Caco-2 (cell line): ENCODE measurements around the gene ASPN. TPM values are rescaled to one million over a fixed set of nuclear protein-coding genes. Genes with fewer than 3 reads are reported as not detected.
A peak's percentile ranks its signal among the peaks of the same experiment; 100 is the strongest.

Source experiments
- BruUV-seq: library from RNA; stranded (reverse); fragments of 400-500 nt; replicated peaks from 2 replicates; lab custom pipeline; 2021; lab: Mats Ljungman, UMichigan
- CTCF ChIA-PET: fragments of 300-600 bp; sonication (Branson Sonifier 250); formaldehyde crosslinking; loops from one replicate; lab custom pipeline; 2022; ENCODE audit warnings: antibody characterized with exemption; lab: Charles Lee
- POLR2A ChIA-PET: fragments of 300-600 bp; sonication (Branson Sonifier 250); formaldehyde crosslinking; loops from one replicate; lab custom pipeline; 2022; ENCODE audit warnings: antibody characterized with exemption; lab: Charles Lee
- DNase-seq, 2 experiments: peaks; one replicate each; pipeline versions ENCODE4 v3.0.0 to v3.0.0-alpha.2; 2020 to 2022
- H3K27me3 ChIP-seq: replicated peaks from 2 replicates; pipeline ENCODE4 v1.6.0; 2011; ENCODE audit warnings: low read length; ENCODE audit not compliant: control insufficient read depth, insufficient read depth
- H3K36me3 ChIP-seq: 2 replicates; pipeline ENCODE4 v1.5.1; 2011; ENCODE audit warnings: low read length; ENCODE audit not compliant: control insufficient read depth, insufficient read depth
- H3K4me1 ChIP-seq: fragments of 250-450 bp; sonication (Bioruptor Pico); 2 replicates; pipeline ENCODE4 v1.5.1; 2020; ENCODE audit warnings: mild to moderate bottlenecking
- H3K4me3 ChIP-seq: 2 replicates; pipeline ENCODE4 v1.5.1; 2011; ENCODE audit warnings: low read depth, mild to moderate bottlenecking, control low read depth, low read length
- H3K9me3 ChIP-seq: fragments of 250-450 bp; sonication (Bioruptor Pico); 2 replicates; pipeline ENCODE4 v1.5.1; 2020; ENCODE audit warnings: mild to moderate bottlenecking, moderate library complexity
- H3K27ac Mint-ChIP-seq: one replicate; pipeline ENCODE4 v1.8.0; 2022; ENCODE audit warnings: mixed read lengths; ENCODE audit not compliant: unreplicated experiment
- H3K27me3 Mint-ChIP-seq: one replicate; pipeline ENCODE4 v1.8.0; 2022; ENCODE audit warnings: mixed read lengths; ENCODE audit not compliant: insufficient read depth, unreplicated experiment
- H3K36me3 Mint-ChIP-seq: one replicate; pipeline ENCODE4 v1.8.0; 2022; ENCODE audit warnings: mild to moderate bottlenecking, mixed read lengths; ENCODE audit not compliant: insufficient read depth, unreplicated experiment
- H3K4me1 Mint-ChIP-seq: one replicate; pipeline ENCODE4 v1.8.0; 2022; ENCODE audit warnings: low read depth, mixed read lengths; ENCODE audit not compliant: unreplicated experiment
- H3K4me3 Mint-ChIP-seq: one replicate; pipeline ENCODE4 v1.8.0; 2022; ENCODE audit warnings: mild to moderate bottlenecking, moderate library complexity, mixed read lengths; ENCODE audit not compliant: unreplicated experiment
- H3K9me3 Mint-ChIP-seq: one replicate; pipeline ENCODE4 v1.8.0; 2022; ENCODE audit warnings: mixed read lengths; ENCODE audit not compliant: unreplicated experiment
- CTCF ChIP-seq, 2 experiments: fragments of 200-600 bp in 1 of 2; IDR thresholded peaks; 1 replicate in 1 of 2; 2 replicates in 1 of 2; pipeline versions ENCODE4 v1.5.1 to v1.8.0; 2011 to 2022; ENCODE audit warnings: antibody characterized with exemption in 1 of 2, control low read depth in 1 of 2, inconsistent platforms in 1 of 2, low read depth in 1 of 2, low read length in 1 of 2, mild to moderate bottlenecking in 1 of 2, moderate library complexity in 1 of 2; ENCODE audit not compliant: insufficient read depth in 1 of 2, severe bottlenecking in 1 of 2, unreplicated experiment in 1 of 2
- intact Hi-C: fragments of 100-400 bp; cut with micrococcal nuclease; formaldehyde crosslinking; loops from one replicate; pipeline ENCODE4 v1.10.0; 2022; ENCODE audit not compliant: unreplicated experiment
- total RNA-seq: library from RNA; stranded (reverse); gene quantifications from 2 replicates; pipeline ENCODE4 v1.2.3, GENCODE V29; 2022

ASPN gene
- total RNA-seq, 1 experiment from 2014 or later, result not detected

DNA sequence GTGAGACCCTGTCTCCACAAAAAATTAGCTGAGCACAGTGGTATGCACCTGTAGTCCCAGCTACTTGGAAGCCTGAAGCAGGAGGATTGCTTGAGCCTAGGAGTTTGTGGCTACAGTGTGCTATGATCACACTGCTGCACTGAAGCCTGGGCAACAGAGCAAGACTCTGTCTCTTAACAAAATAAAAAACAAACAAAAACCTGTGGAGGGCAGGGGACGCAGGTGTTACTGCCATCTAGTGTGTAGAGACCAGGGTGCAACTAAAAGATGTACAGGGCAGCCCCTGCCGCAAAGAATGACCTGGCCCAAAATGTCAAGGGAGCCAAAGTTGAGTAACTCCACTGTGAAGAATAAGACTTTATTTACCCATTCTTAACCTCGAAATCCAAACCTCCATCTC, 27.1 kb downstream of the ASPN start:
- POLR2A ChIA-PET, result no interaction called here

GRCh38 chr9:92446536-92446935, 35.8 kb downstream of the ASPN start:
- H3K4me3 ChIP-seq, result no peak overlapping the region
- Mint-ChIP-seq H3K4me1 (no peaks in the 10 kb centered on the region), H3K27ac (no peak overlapping the region), H3K9me3 (no peaks in the 10 kb centered on the region), H3K27me3 (no peaks in the 10 kb centered on the region), H3K4me3 (no peak overlapping the region), H3K36me3 (peaks cover 7% of the 10 kb centered on the region)
- no peak for DNase-seq
- BruUV-seq, result no TSS peak
- H3K27me3 ChIP-seq, result no peaks in the 10 kb centered on the region
- POLR2A ChIA-PET, result no interaction called here
- H3K4me1 ChIP-seq, result no peaks in the 10 kb centered on the region
- TF ChIP-seq CTCF (IDR thresholded peaks at IDR 0.05; ENCODE audit: insufficient read depth in 1 of 2, low read depth in 1 of 2, low read length in 1 of 2, severe bottlenecking in 1 of 2, unreplicated experiment in 1 of 2), result no peak
- CTCF ChIA-PET, result no interaction called here
- intact Hi-C loops, result no loop called here
- no peaks in the 10 kb centered on the region for H3K36me3 ChIP-seq
- H3K9me3 ChIP-seq, result no peaks in the 10 kb centered on the region

More for the DNA sequence above, 27.1 kb downstream of the ASPN start:
- H3K27ac Mint-ChIP-seq, result no peak overlapping the region
- H3K9me3 Mint-ChIP-seq, result no peaks in the 10 kb centered on the region
- H3K36me3 Mint-ChIP-seq, result no peaks in the 10 kb centered on the region
- peak in 1 of 2 experiments; percentile 8 for DNase-seq
- H3K4me1 Mint-ChIP-seq, result no peaks in the 10 kb centered on the region
- CTCF ChIA-PET, result no interaction called here
- no peaks in the 10 kb centered on the region for H3K27me3 ChIP-seq
- no peaks in the 10 kb centered on the region for H3K9me3 ChIP-seq
- no TSS peak for BruUV-seq
- no peak overlapping the region for H3K4me3 ChIP-seq
- H3K36me3 ChIP-seq, result no peaks in the 10 kb centered on the region
- intact Hi-C loops, result no loop called here
- no peak overlapping the region for H3K4me3 Mint-ChIP-seq
- H3K27me3 Mint-ChIP-seq, result no peaks in the 10 kb centered on the region
- TF ChIP-seq CTCF (IDR thresholded peaks at IDR 0.05; ENCODE audit: insufficient read depth in 1 of 2, low read depth in 1 of 2, low read length in 1 of 2, severe bottlenecking in 1 of 2, unreplicated experiment in 1 of 2), result peak in 1 of 2 experiments; percentile 9
- no peaks in the 10 kb centered on the region for H3K4me1 ChIP-seq

DNA sequence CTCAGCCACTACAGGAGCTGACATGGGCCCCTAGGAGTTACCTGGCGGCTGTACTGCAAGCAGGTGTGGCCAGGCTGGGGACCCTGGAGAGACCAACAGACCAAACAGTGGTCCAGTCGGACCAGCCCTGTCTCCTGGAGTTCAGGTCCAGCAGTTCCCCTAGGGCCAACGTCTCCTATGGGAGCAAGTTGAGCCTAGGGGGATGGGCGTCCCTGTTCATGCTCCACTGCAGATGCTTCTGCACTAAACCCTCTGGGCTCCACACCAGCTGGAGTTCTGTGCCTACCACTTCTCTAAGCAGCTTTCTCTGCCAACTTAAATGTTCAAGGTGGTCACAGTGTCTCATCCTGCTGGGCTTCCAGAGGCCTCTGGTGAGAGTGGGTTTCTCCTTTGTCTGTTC, 37.5 kb downstream of the ASPN start:
- H3K27me3 Mint-ChIP-seq, result no peaks in the 10 kb centered on the region
- TF ChIP-seq CTCF (IDR thresholded peaks at IDR 0.05; ENCODE audit: insufficient read depth in 1 of 2, low read depth in 1 of 2, low read length in 1 of 2, severe bottlenecking in 1 of 2, unreplicated experiment in 1 of 2), result no peak
- BruUV-seq, result no TSS peak
- H3K4me1 Mint-ChIP-seq, result no peaks in the 10 kb centered on the region
- H3K36me3 Mint-ChIP-seq, result peaks cover 7% of the 10 kb centered on the region
- no peaks in the 10 kb centered on the region for H3K9me3 ChIP-seq
- CTCF ChIA-PET, result no interaction called here
- no peaks in the 10 kb centered on the region for H3K27me3 ChIP-seq
- intact Hi-C loops, result no loop called here
- no peak overlapping the region for H3K4me3 ChIP-seq
- H3K4me3 Mint-ChIP-seq, result no peak overlapping the region
- DNase-seq, result no peak
- H3K27ac Mint-ChIP-seq, result no peak overlapping the region
- H3K36me3 ChIP-seq, result no peaks in the 10 kb centered on the region
- POLR2A ChIA-PET, result no interaction called here
- H3K9me3 Mint-ChIP-seq, result no peaks in the 10 kb centered on the region
- no peaks in the 10 kb centered on the region for H3K4me1 ChIP-seq
